Activated CD8-positive, alpha-beta T cell treated with anti-CD3 and anti-CD28 coated beads for 36 hours (primary cell): ENCODE data around the gene ATG9B. TPM values are rescaled to one million over a fixed set of nuclear protein-coding genes. Genes with fewer than 3 reads are reported as not detected.

Experiments used
- ATAC-seq: fragments of 200-7000 bp; cut with Tn5 transposase; one replicate; pipeline ENCODE4 v1.10.0; 2021; ENCODE audit warnings: mild to moderate bottlenecking, moderate library complexity
- CTCF ChIA-PET: fragments of 350-600 bp; sonication (Branson Sonifier 250); formaldehyde crosslinking; loops from one replicate; lab custom pipeline; 2021; ENCODE audit warnings: antibody characterized with exemption; lab: Charles Lee
- POLR2A ChIA-PET: fragments of 350-600 bp; sonication (Branson Sonifier 250); formaldehyde crosslinking; loops from one replicate; lab custom pipeline; 2021; ENCODE audit warnings: antibody characterized with exemption; lab: Charles Lee
- DNase-seq: peaks from one replicate; pipeline ENCODE4 v3.0.0-alpha.2; 2020
- H3K27ac Mint-ChIP-seq: one replicate; pipeline ENCODE4 v1.8.0; 2021; ENCODE audit warnings: mild to moderate bottlenecking, mixed read lengths
- H3K27me3 Mint-ChIP-seq: one replicate; pipeline ENCODE4 v1.8.0; 2021; ENCODE audit warnings: mixed read lengths
- H3K36me3 Mint-ChIP-seq: one replicate; pipeline ENCODE4 v1.8.0; 2021; ENCODE audit warnings: low read depth, mixed read lengths
- H3K4me1 Mint-ChIP-seq: one replicate; pipeline ENCODE4 v1.8.0; 2021; ENCODE audit warnings: low read depth, mixed read lengths
- H3K4me3 Mint-ChIP-seq: one replicate; pipeline ENCODE4 v1.8.0; 2021; ENCODE audit warnings: mild to moderate bottlenecking, moderate library complexity, mixed read lengths
- H3K9me3 Mint-ChIP-seq: one replicate; pipeline ENCODE4 v1.8.0; 2021; ENCODE audit warnings: mixed read lengths
- CTCF ChIP-seq: fragments of 200-600 bp; IDR thresholded peaks from one replicate; pipeline ENCODE4 v1.8.0; 2022; ENCODE audit warnings: antibody characterized with exemption, mild to moderate bottlenecking
- intact Hi-C: fragments of 100-400 bp; cut with micrococcal nuclease; formaldehyde crosslinking; loops from one replicate; pipeline ENCODE4 v1.10.0; 2022
- total RNA-seq, 2 experiments: library from RNA; stranded (reverse); gene quantifications; one replicate each; pipeline ENCODE4 v1.2.3, GENCODE V29; 2021

ATG9B gene
- total RNA-seq, 2 experiments from 2014 or later: 12.6 to 14.0 TPM

- DNase-seq: no peak
- POLR2A ChIA-PET: interaction anchor here (0.6 kb wide), 1 partner anchor 109 kb away, joined by 3 read pairs; no protein-coding TSS in a partner anchor
- CTCF ChIA-PET: interaction anchor here (6.0 kb wide), 1 partner anchor 18 kb away, joined by 96 read pairs; no protein-coding TSS in a partner anchor
- intact Hi-C loops: loop anchor here (10.0 kb wide), 1 partner anchor 197 kb away; no protein-coding TSS in a partner anchor
- no peak for TF ChIP-seq CTCF
- ATAC-seq: no peak
- no peak overlapping the region for H3K27ac Mint-ChIP-seq
- no peaks in the 10 kb centered on the region for H3K36me3 Mint-ChIP-seq
- H3K9me3 Mint-ChIP-seq: no peaks in the 10 kb centered on the region
- H3K4me3 Mint-ChIP-seq: no peak overlapping the region
- peaks cover 61% of the 10 kb centered on the region for H3K27me3 Mint-ChIP-seq
- peaks cover 22% of the 10 kb centered on the region for H3K4me1 Mint-ChIP-seq
These were observed 42.6 kb downstream of the ATG9B start for GRCh38 chr7:150981644-150982043.

- TF ChIP-seq CTCF: no peak
- no peaks in the 10 kb centered on the region for H3K9me3 Mint-ChIP-seq
- ChIA-PET CTCF (interaction anchor here (0.8 to 1.4 kb wide), 4 partner anchors 10 to 38 kb away, joined by 3 to 5 read pairs (median 4); partner anchors contain the start of gene NOS3), POLR2A (no interaction called here)
- peaks cover 17% of the 10 kb centered on the region for H3K4me1 Mint-ChIP-seq
- no peaks in the 10 kb centered on the region for H3K36me3 Mint-ChIP-seq
- no peak overlapping the region for H3K27ac Mint-ChIP-seq
- DNase-seq (no peak), ATAC-seq (no peak)
- H3K4me3 Mint-ChIP-seq: no peak overlapping the region
- H3K27me3 Mint-ChIP-seq: peaks cover 61% of the 10 kb centered on the region
- intact Hi-C loops: loop anchor here (10.0 kb wide), 1 partner anchor 196 kb away; no protein-coding TSS in a partner anchor
These were observed 43.6 kb downstream of the ATG9B start for GRCh38 chr7:150980663-150981062.

GRCh38 chr7:150979713-150980390 is 44.4 kb downstream of the ATG9B start:
- H3K27me3 Mint-ChIP-seq: peaks cover 60% of the 10 kb centered on the region
- no peak overlapping the region for H3K27ac Mint-ChIP-seq
- H3K4me1 Mint-ChIP-seq: peaks cover 22% of the 10 kb centered on the region
- CTCF ChIA-PET: interaction anchor here (0.8 to 2.1 kb wide), 10 partner anchors 9 to 264 kb away, joined by 3 to 12 read pairs (median 4); no protein-coding TSS in a partner anchor
- H3K4me3 Mint-ChIP-seq: no peak overlapping the region
- DNase-seq: no peak
- no peak for ATAC-seq
- intact Hi-C loops: loop anchor here (10.0 kb wide), 1 partner anchor 195 kb away; no protein-coding TSS in a partner anchor
- H3K9me3 Mint-ChIP-seq: no peaks in the 10 kb centered on the region
- H3K36me3 Mint-ChIP-seq: no peaks in the 10 kb centered on the region
- no peak for TF ChIP-seq CTCF
- POLR2A ChIA-PET: interaction anchor here (1.1 kb wide), 2 partner anchors 15 to 32 kb away, joined by 3 to 4 read pairs; no protein-coding TSS in a partner anchor

DNA sequence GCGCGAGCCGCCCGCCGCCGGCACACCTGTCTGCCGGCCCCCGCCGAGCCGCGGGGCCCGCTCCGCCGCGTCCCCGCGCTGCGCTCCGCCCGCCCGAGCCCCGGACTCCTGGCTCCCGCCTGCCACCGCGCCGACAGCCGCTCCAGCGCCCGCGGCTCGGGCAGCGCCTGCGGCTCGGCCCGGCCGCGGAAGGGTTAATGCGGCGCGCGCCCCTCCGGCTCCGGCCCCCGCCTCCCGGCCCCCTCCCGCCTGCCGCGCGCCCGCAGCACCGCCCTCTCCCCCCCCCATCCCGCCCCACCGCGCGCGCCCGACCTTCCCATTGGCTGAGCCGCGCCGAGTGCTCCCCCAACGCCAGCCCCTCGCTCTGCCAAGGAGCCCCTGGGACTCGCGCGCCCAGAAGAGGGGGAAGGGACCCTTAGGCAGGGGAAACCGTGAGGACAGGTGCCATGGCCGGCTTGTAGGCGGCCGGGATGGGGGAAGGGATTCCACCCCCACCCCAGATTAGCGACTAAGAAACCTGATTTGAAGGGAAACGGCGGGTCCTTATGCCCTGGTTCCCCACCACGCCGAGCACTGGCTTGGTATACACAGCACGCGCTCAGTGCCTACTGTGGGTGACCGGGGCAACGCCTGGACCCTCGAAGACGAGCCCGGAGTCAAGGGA is 46.0 kb downstream of the ATG9B start, which contains the start of gene KCNH2:
TSS of gene KCNH2 (minus strand) at position 196 of the 664 bp plus-strand sequence. CDS start 408 bp downstream, outside the sequence.
- peaks cover 30% of the 10 kb centered on the region for H3K4me1 Mint-ChIP-seq
- no peaks in the 10 kb centered on the region for H3K9me3 Mint-ChIP-seq
- ATAC-seq: no peak
- intact Hi-C loops: no loop called here
- H3K36me3 Mint-ChIP-seq: no peaks in the 10 kb centered on the region
- peaks cover 51% of the 10 kb centered on the region for H3K27me3 Mint-ChIP-seq
- no peak for DNase-seq
- no peak within 1 kb of the TSS for H3K27ac Mint-ChIP-seq
- H3K4me3 Mint-ChIP-seq: peak within 1 kb of the TSS; percentile 70
- POLR2A ChIA-PET: interaction anchor here (0.6 kb wide), 1 partner anchor 357 kb away, joined by 3 read pairs; no protein-coding TSS in a partner anchor
- no peak for TF ChIP-seq CTCF
- CTCF ChIA-PET: interaction anchor here (0.8 to 2.1 kb wide), 4 partner anchors 9 to 80 kb away, joined by 3 to 12 read pairs (median 6); no protein-coding TSS in a partner anchor
